ENCODE measurements around the gene MAPK8. TPM values are rescaled to one million over a fixed set of nuclear protein-coding genes. Genes with fewer than 3 reads are reported as not detected.

The MAPK8 gene
- total and polyA plus RNA-seq, 9 of the 15 experiments (the other 6 are each of a cell fraction or from before 2014, with no cell fraction given): 6.4 to 159 (median 71.0) TPM

DNA sequence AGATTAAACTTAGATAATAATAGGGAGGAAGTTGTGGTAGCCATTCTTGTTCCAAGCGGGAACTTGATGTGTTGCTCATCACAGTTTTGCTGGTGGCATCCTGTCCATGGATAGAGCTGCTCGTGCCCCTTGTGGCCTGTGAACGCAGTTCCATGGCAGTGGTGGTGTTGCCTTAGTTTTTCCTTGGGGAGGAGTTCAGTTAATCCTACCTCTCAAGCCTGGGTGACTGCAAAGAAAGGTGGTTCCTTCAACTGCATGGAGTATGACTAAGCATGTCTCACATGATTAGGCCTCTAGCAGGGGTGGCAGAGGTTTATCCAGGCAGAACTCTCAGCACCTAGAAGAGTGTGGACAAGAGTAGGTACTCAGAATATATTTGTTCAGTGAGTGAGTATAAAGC lies 99.7 kb downstream of the MAPK8 start (continued):
- TF ChIP-seq, protein P1, sequence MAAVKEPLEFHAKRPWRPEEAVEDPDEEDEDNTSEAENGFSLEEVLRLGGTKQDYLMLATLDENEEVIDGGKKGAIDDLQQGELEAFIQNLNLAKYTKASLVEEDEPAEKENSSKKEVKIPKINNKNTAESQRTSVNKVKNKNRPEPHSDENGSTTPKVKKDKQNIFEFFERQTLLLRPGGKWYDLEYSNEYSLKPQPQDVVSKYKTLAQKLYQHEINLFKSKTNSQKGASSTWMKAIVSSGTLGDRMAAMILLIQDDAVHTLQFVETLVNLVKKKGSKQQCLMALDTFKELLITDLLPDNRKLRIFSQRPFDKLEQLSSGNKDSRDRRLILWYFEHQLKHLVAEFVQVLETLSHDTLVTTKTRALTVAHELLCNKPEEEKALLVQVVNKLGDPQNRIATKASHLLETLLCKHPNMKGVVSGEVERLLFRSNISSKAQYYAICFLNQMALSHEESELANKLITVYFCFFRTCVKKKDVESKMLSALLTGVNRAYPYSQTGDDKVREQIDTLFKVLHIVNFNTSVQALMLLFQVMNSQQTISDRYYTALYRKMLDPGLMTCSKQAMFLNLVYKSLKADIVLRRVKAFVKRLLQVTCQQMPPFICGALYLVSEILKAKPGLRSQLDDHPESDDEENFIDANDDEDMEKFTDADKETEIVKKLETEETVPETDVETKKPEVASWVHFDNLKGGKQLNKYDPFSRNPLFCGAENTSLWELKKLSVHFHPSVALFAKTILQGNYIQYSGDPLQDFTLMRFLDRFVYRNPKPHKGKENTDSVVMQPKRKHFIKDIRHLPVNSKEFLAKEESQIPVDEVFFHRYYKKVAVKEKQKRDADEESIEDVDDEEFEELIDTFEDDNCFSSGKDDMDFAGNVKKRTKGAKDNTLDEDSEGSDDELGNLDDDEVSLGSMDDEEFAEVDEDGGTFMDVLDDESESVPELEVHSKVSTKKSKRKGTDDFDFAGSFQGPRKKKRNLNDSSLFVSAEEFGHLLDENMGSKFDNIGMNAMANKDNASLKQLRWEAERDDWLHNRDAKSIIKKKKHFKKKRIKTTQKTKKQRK (IDR thresholded peaks at IDR 0.05; ENCODE audit: borderline replicate concordance, low read depth, low read length): no peak
- TF ChIP-seq ZNF583 (CRISPR knock-in tag; IDR thresholded peaks at IDR 0.05): peak; percentile 60
- 0 out of 2 replicates have a peak, but pooled peaks have one; percentile 31 for TF ChIP-seq TEAD4 (IDR thresholded peaks at IDR 0.05; ENCODE audit: low read length)
- no peak for TF ChIP-seq TEAD4 (CRISPR knock-in tag; IDR thresholded peaks at IDR 0.05; ENCODE audit: borderline replicate concordance)
- TF ChIP-seq, protein P2, sequence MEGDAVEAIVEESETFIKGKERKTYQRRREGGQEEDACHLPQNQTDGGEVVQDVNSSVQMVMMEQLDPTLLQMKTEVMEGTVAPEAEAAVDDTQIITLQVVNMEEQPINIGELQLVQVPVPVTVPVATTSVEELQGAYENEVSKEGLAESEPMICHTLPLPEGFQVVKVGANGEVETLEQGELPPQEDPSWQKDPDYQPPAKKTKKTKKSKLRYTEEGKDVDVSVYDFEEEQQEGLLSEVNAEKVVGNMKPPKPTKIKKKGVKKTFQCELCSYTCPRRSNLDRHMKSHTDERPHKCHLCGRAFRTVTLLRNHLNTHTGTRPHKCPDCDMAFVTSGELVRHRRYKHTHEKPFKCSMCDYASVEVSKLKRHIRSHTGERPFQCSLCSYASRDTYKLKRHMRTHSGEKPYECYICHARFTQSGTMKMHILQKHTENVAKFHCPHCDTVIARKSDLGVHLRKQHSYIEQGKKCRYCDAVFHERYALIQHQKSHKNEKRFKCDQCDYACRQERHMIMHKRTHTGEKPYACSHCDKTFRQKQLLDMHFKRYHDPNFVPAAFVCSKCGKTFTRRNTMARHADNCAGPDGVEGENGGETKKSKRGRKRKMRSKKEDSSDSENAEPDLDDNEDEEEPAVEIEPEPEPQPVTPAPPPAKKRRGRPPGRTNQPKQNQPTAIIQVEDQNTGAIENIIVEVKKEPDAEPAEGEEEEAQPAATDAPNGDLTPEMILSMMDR (IDR thresholded peaks at IDR 0.05 in 2 of 3, conservative IDR thresholded peaks at IDR 0.05 in 1 of 3; ENCODE audit: insufficient read depth in 2 of 3, low read depth in 1 of 3, low read length in 3 of 3): peak; percentile 24 to 55 (median 43); a peak in 4 of 6 replicates
- no peak for TF ChIP-seq RBM39 (optimal IDR thresholded peaks at IDR 0.05; ENCODE audit: low read depth, low read length)
- TF ChIP-seq ZFPM2 (CRISPR knock-in tag; IDR thresholded peaks at IDR 0.05): no peak
- TF ChIP-seq ZBTB9 (CRISPR knock-in tag; IDR thresholded peaks at IDR 0.05): peak; percentile 31; the same call in 1 of the 2 replicates
- TF ChIP-seq, protein P3, sequence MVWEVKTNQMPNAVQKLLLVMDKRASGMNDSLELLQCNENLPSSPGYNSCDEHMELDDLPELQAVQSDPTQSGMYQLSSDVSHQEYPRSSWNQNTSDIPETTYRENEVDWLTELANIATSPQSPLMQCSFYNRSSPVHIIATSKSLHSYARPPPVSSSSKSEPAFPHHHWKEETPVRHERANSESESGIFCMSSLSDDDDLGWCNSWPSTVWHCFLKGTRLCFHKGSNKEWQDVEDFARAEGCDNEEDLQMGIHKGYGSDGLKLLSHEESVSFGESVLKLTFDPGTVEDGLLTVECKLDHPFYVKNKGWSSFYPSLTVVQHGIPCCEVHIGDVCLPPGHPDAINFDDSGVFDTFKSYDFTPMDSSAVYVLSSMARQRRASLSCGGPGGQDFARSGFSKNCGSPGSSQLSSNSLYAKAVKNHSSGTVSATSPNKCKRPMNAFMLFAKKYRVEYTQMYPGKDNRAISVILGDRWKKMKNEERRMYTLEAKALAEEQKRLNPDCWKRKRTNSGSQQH (CRISPR knock-in tag; IDR thresholded peaks at IDR 0.05): no peak
- no peak; the same call in 1 of the 2 replicates for TF ChIP-seq ZFX (CRISPR knock-in tag; IDR thresholded peaks at IDR 0.05)
- peak in 1 of 2 experiments; percentile 19; a peak in 1 of 4 replicates for TF ChIP-seq NRF1 (conservative IDR thresholded peaks at IDR 0.05 in 1 of 2, IDR thresholded peaks at IDR 0.05 in 1 of 2)
- no peak for TF ChIP-seq CEBPG (CRISPR knock-in tag; IDR thresholded peaks at IDR 0.05)
- TF ChIP-seq CEBPG (tag; conservative IDR thresholded peaks at IDR 0.05 in 1 of 2, IDR thresholded peaks at IDR 0.05 in 1 of 2): no peak
- no peak for TF ChIP-seq ATF1 (CRISPR knock-in tag; IDR thresholded peaks at IDR 0.05)
- peak; percentile 72 for TF ChIP-seq ATF1 (tag; IDR thresholded peaks at IDR 0.05)
- TF ChIP-seq POLR3A (IDR thresholded peaks at IDR 0.05; ENCODE audit: borderline replicate concordance, extremely low read depth, insufficient read depth, insufficient read length): no peak
- TF ChIP-seq CXXC5 (CRISPR knock-in tag; IDR thresholded peaks at IDR 0.05): peak; percentile 67
- peak; percentile 21 to 46 for TF ChIP-seq E2F6 (IDR thresholded peaks at IDR 0.05; ENCODE audit: borderline replicate concordance in 1 of 2, extremely low read depth in 1 of 2, insufficient read depth in 1 of 2, insufficient read length in 1 of 2, low read depth in 1 of 2, low read length in 1 of 2, poor library complexity in 1 of 2, severe bottlenecking in 1 of 2)
- 0 out of 2 replicates have a peak, but pooled peaks have one; percentile 68 for TF ChIP-seq MTA3 (IDR thresholded peaks at IDR 0.05; ENCODE audit: borderline replicate concordance)

Data from K562 (cell line).